H9 (cell line): Measurements from ENCODE around the gene PPP4R3B. TPM values are rescaled to one million over a fixed set of nuclear protein-coding genes. Genes with fewer than 3 reads are reported as not detected.

Experiments
- DNase-seq: peaks from one replicate; pipeline ENCODE4 v3.0.0-alpha.2; 2017
- H2AFZ ChIP-seq: one replicate; pipeline ENCODE4 v1.6.1; 2013; ENCODE audit warnings: mild to moderate bottlenecking, low read length, control low read depth, moderate library complexity
- H2AK5ac ChIP-seq: 2 replicates; pipeline ENCODE4 v1.6.1; 2013; ENCODE audit warnings: low read length, control low read depth, mixed read lengths; ENCODE audit not compliant: insufficient read length
- H2BK120ac ChIP-seq: one replicate; pipeline ENCODE4 v1.6.1; 2013; ENCODE audit warnings: low read depth, mild to moderate bottlenecking, low read length, control low read depth, inconsistent platforms; ENCODE audit not compliant: poor library complexity, severe bottlenecking
- H2BK12ac ChIP-seq: 2 replicates; pipeline ENCODE4 v1.6.1; 2013; ENCODE audit warnings: low read length, control low read depth, mixed read lengths, low read depth; ENCODE audit not compliant: insufficient read length
- H2BK15ac ChIP-seq: 2 replicates; pipeline ENCODE4 v1.6.1; 2013; ENCODE audit warnings: low read depth, low read length, control low read depth
- H2BK20ac ChIP-seq: one replicate; pipeline ENCODE4 v1.6.1; 2013; ENCODE audit warnings: low read depth, mild to moderate bottlenecking, low read length, control low read depth, inconsistent platforms; ENCODE audit not compliant: poor library complexity, severe bottlenecking
- H2BK5ac ChIP-seq: 2 replicates; pipeline ENCODE4 v1.6.1; 2013; ENCODE audit warnings: low read length, control low read depth, mixed read lengths; ENCODE audit not compliant: insufficient read length
- H3K14ac ChIP-seq: 2 replicates; pipeline ENCODE4 v1.6.1; 2013; ENCODE audit warnings: low read length, control low read depth; ENCODE audit not compliant: insufficient read depth
- H3K18ac ChIP-seq: 2 replicates; pipeline ENCODE4 v1.6.1; 2013; ENCODE audit warnings: low read depth, mild to moderate bottlenecking, mixed read lengths, low read length, control low read depth; ENCODE audit not compliant: insufficient read length
- H3K23ac ChIP-seq: 2 replicates; pipeline ENCODE4 v1.6.1; 2013; ENCODE audit warnings: low read length, control low read depth, mixed read lengths, low read depth; ENCODE audit not compliant: insufficient read length
- H3K23me2 ChIP-seq: 2 replicates; pipeline ENCODE4 v1.6.1; 2013; ENCODE audit warnings: low read depth, mild to moderate bottlenecking, mixed read lengths, low read length, control low read depth; ENCODE audit not compliant: insufficient read length, poor library complexity, severe bottlenecking
- H3K27ac ChIP-seq: 2 replicates; pipeline ENCODE4 v1.5.1; 2013; ENCODE audit warnings: low read length, control low read depth, mixed read lengths, low read depth; ENCODE audit not compliant: insufficient read length
- H3K27me3 ChIP-seq: 2 replicates; pipeline ENCODE4 v1.6.1; 2013; ENCODE audit warnings: low read length, control low read depth, inconsistent platforms; ENCODE audit not compliant: insufficient read depth
- H3K4ac ChIP-seq: 2 replicates; pipeline ENCODE4 v1.6.1; 2013; ENCODE audit warnings: low read depth, mild to moderate bottlenecking, control low read depth, inconsistent platforms, low read length, moderate library complexity
- H3K4me1 ChIP-seq: 2 replicates; pipeline ENCODE4 v1.6.1; 2013; ENCODE audit warnings: low read length, control low read depth, inconsistent platforms; ENCODE audit not compliant: insufficient read depth
- H3K4me2 ChIP-seq: 2 replicates; pipeline ENCODE4 v1.6.1; 2013; ENCODE audit warnings: low read length, control low read depth, mixed read lengths; ENCODE audit not compliant: insufficient read length, insufficient read depth
- H3K56ac ChIP-seq: 2 replicates; pipeline ENCODE4 v1.6.1; 2013; ENCODE audit warnings: low read depth, mild to moderate bottlenecking, mixed read lengths, low read length, control low read depth; ENCODE audit not compliant: insufficient read length
- H3K79me1 ChIP-seq: 2 replicates; pipeline ENCODE4 v1.6.1; 2013; ENCODE audit warnings: low read depth, mild to moderate bottlenecking, moderate library complexity, low read length, control low read depth, inconsistent platforms; ENCODE audit not compliant: insufficient read depth, poor library complexity, severe bottlenecking
- H3K79me2 ChIP-seq: 2 replicates; pipeline ENCODE4 v1.6.1; 2013; ENCODE audit warnings: low read length, control low read depth, inconsistent platforms; ENCODE audit not compliant: insufficient read depth
- H3K9ac ChIP-seq: 2 replicates; pipeline ENCODE4 v1.6.1; 2013; ENCODE audit warnings: low read length, control low read depth, mixed read lengths; ENCODE audit not compliant: insufficient read length; ENCODE audit errors: extremely low read depth
- H3K9me3 ChIP-seq: one replicate; pipeline ENCODE4 v1.6.1; 2013; ENCODE audit warnings: low read depth, low read length, inconsistent platforms; ENCODE audit not compliant: control insufficient read depth
- H3T11ph ChIP-seq: one replicate; pipeline ENCODE4 v1.6.1; 2013; ENCODE audit warnings: mild to moderate bottlenecking, low read length, control low read depth, inconsistent platforms
- H4K20me1 ChIP-seq: one replicate; pipeline ENCODE4 v1.6.1; 2013; ENCODE audit not compliant: control insufficient read depth, insufficient read length, insufficient read depth
- H4K5ac ChIP-seq: 2 replicates; pipeline ENCODE4 v1.6.1; 2013; ENCODE audit warnings: low read depth, mild to moderate bottlenecking, mixed read lengths, low read length, control low read depth; ENCODE audit not compliant: insufficient read length
- H4K8ac ChIP-seq: replicated peaks from 2 replicates; pipeline ENCODE4 v1.6.1; 2013; ENCODE audit warnings: low read length, control low read depth, mixed read lengths, low read depth; ENCODE audit not compliant: insufficient read length
- H4K91ac ChIP-seq: 2 replicates; pipeline ENCODE4 v1.6.1; 2013; ENCODE audit warnings: low read depth, mild to moderate bottlenecking, moderate library complexity, mixed read lengths, low read length, control low read depth; ENCODE audit not compliant: insufficient read length
- H3K27ac Mint-ChIP-seq, 3 experiments: 2 replicates in 2 of 3; 3 replicates in 1 of 3; pipeline ENCODE4 v1.8.0; 2020 to 2021; ENCODE audit warnings: mixed read lengths in 3 of 3, mild to moderate bottlenecking in 1 of 3, moderate library complexity in 1 of 3
- H3K27me3 Mint-ChIP-seq: 2 replicates; pipeline ENCODE4 v1.8.0; 2021; ENCODE audit warnings: low read depth, mild to moderate bottlenecking, moderate library complexity, mixed read lengths
- H3K36me3 Mint-ChIP-seq, 3 experiments: 2 replicates in 2 of 3; 3 replicates in 1 of 3; pipeline ENCODE4 v1.8.0; 2020 to 2021; ENCODE audit warnings: low read depth in 3 of 3, mixed read lengths in 3 of 3; ENCODE audit not compliant: insufficient read depth in 1 of 3
- H3K4me1 Mint-ChIP-seq, 2 experiments: 2 replicates each; pipeline ENCODE4 v1.8.0; 2020; ENCODE audit warnings: mixed read lengths in 2 of 2
- H3K4me3 Mint-ChIP-seq, 2 experiments: 2 replicates in 1 of 2; 3 replicates in 1 of 2; pipeline ENCODE4 v1.8.0; 2020 to 2021; ENCODE audit warnings: mild to moderate bottlenecking in 2 of 2, mixed read lengths in 2 of 2, moderate library complexity in 1 of 2
- H3K9me3 Mint-ChIP-seq, 2 experiments: 2 replicates in 1 of 2; 3 replicates in 1 of 2; pipeline ENCODE4 v1.8.0; 2020; ENCODE audit warnings: mild to moderate bottlenecking in 2 of 2, mixed read lengths in 2 of 2, moderate library complexity in 1 of 2
- CTCF ChIP-seq: fragments of 200-600 bp; sonication (generic); conservative IDR thresholded peaks from 3 replicates; pipeline ENCODE4 v1.8.0; 2021; ENCODE audit warnings: antibody characterized with exemption, mild to moderate bottlenecking
- WGBS: extraction: QIAGEN DNeasy Blood & Tissue Kit; methylation state at CpG from one replicate; pipeline ENCODE4 v1.1.7; 2013; ENCODE audit warnings: missing lambda C conversion rate, low lambda C conversion rate, mixed read lengths; ENCODE audit not compliant: insufficient read length; ENCODE audit errors: extremely low coverage; 5-methylcytosine and 5-hydroxymethylcytosine counted together
- total RNA-seq: library from RNA; stranded (reverse); gene quantifications from 2 replicates; pipeline ENCODE4 v1.2.1, GENCODE V29; 2021

The PPP4R3B gene
- total RNA-seq, 1 experiment from 2014 or later = 37.6 TPM

- H3K23ac ChIP-seq = no peak overlapping the region
- no peak overlapping the region for H2BK12ac ChIP-seq
- no peak overlapping the region for H4K91ac ChIP-seq
- H4K5ac ChIP-seq = no peak overlapping the region
- no peaks in the 10 kb centered on the region for H3K9me3 ChIP-seq
- no CpG with 5 or more reads among the region's 1 CpG for WGBS
- no peak overlapping the region for H3K4me3 Mint-ChIP-seq
- H2AFZ ChIP-seq = no peak overlapping the region
- no peak overlapping the region for H2AK5ac ChIP-seq
- H3K79me1 ChIP-seq = no peaks in the 10 kb centered on the region
- peaks cover 5 to 34% (median 29%) of the 10 kb centered on the region in 3 experiments; a peak in 5 of 7 replicates for H3K36me3 Mint-ChIP-seq
- H3K4ac ChIP-seq = no peak overlapping the region
- H3K18ac ChIP-seq = no peak overlapping the region
- no peak overlapping the region for H3K9ac ChIP-seq
- no peaks in the 10 kb centered on the region for H3K23me2 ChIP-seq
- H3T11ph ChIP-seq = no peak overlapping the region
- H3K27me3 Mint-ChIP-seq = no peaks in the 10 kb centered on the region
- no peak overlapping the region for H2BK20ac ChIP-seq
- H3K56ac ChIP-seq = no peak overlapping the region
- no peaks in the 10 kb centered on the region for H3K79me2 ChIP-seq
- H4K8ac ChIP-seq = no peak overlapping the region
- H3K9me3 Mint-ChIP-seq = no peaks in the 10 kb centered on the region
- no peaks in the 10 kb centered on the region for H4K20me1 ChIP-seq
- no peaks in the 10 kb centered on the region for H3K27me3 ChIP-seq
- no peak for TF ChIP-seq CTCF
- no peak overlapping the region for H3K27ac Mint-ChIP-seq
- no peak overlapping the region for H2BK15ac ChIP-seq
- H3K4me1 ChIP-seq = no peaks in the 10 kb centered on the region
- H3K14ac ChIP-seq = no peak overlapping the region
- no peak for DNase-seq
- no peak overlapping the region for H3K4me2 ChIP-seq
- no peak overlapping the region for H2BK5ac ChIP-seq
- H2BK120ac ChIP-seq = no peak overlapping the region
- H3K27ac ChIP-seq = no peak overlapping the region
- no peaks in the 10 kb centered on the region for H3K4me1 Mint-ChIP-seq
These were observed 91.2 kb downstream of the PPP4R3B start for GRCh38 chr2:55526174-55526573.
